HG03103 (cell line): ENCODE results near the gene NT5C1B.

Experiments used
- ATAC-seq: cut with Tn5 transposase; IDR thresholded peaks from one replicate; pipeline ENCODE4 v1.9.1; 2021; ENCODE audit warnings: low read depth; ENCODE audit not compliant: unreplicated experiment

The NT5C1B gene

GRCh38 chr2:18600255-18600613 is 10.9 kb upstream of the NT5C1B start:
- peak; percentile 46 for ATAC-seq

GRCh38 chr2:18599509-18600254 is 10.3 kb upstream of the NT5C1B start:
- ATAC-seq, result no peak

- ATAC-seq, result no peak
Observed at GRCh38 chr2:18598848-18599484, 9.6 kb upstream of the NT5C1B start.

- ATAC-seq, result no peak
Observed at GRCh38 chr2:18597618-18598017, 8.2 kb upstream of the NT5C1B start.

- no peak for ATAC-seq
Observed at GRCh38 chr2:18596993-18597392, 7.6 kb upstream of the NT5C1B start.

GRCh38 chr2:18593496-18593895 is 4.1 kb upstream of the NT5C1B start:
- ATAC-seq, result no peak

GRCh38 chr2:18592372-18592771 is 3.0 kb upstream of the NT5C1B start:
- ATAC-seq, result no peak

GRCh38 chr2:18588802-18589201 is 567 bp downstream of the NT5C1B start:
- no peak for ATAC-seq

GRCh38 chr2:18588049-18588448 is 1.3 kb downstream of the NT5C1B start:
- ATAC-seq, result no peak

GRCh38 chr2:18585526-18585925 is 3.8 kb downstream of the NT5C1B start:
- no peak for ATAC-seq

- no peak for ATAC-seq
Observed at GRCh38 chr2:18584608-18584954, 4.8 kb downstream of the NT5C1B start.

GRCh38 chr2:18583905-18584607 is 5.3 kb downstream of the NT5C1B start:
- ATAC-seq, result no peak

GRCh38 chr2:18580606-18581005 is 8.8 kb downstream of the NT5C1B start:
- ATAC-seq, result no peak

GRCh38 chr2:18578033-18578432 is 11.3 kb downstream of the NT5C1B start:
- no peak for ATAC-seq

GRCh38 chr2:18566145-18566769 is 23.1 kb downstream of the NT5C1B start:
- ATAC-seq, result no peak

- ATAC-seq, result peak; percentile 0
Observed at GRCh38 chr2:18560797-18561085, 28.6 kb downstream of the NT5C1B start.

GRCh38 chr2:18560031-18560796 is 29.2 kb downstream of the NT5C1B start, which contains the start of gene RDH14:
Gene RDH14 (minus strand): TSS chr2:18560653. CDS start chr2:18560572, 81 bp downstream.
- ATAC-seq, result peak; percentile 94

GRCh38 chr2:18559531-18560030 is 29.8 kb downstream of the NT5C1B start:
- no peak for ATAC-seq

GRCh38 chr2:18558458-18558857 is 30.9 kb downstream of the NT5C1B start:
- ATAC-seq, result no peak

- no peak for ATAC-seq
Observed at GRCh38 chr2:18557121-18557520, 32.2 kb downstream of the NT5C1B start.
